Breast epithelium (tissue), 4 donors: ENCODE results near the gene POU2F2. TPM values are rescaled to one million over a fixed set of nuclear protein-coding genes. Genes with fewer than 3 reads are reported as not detected.

Source experiments
- DNase-seq, 2 donors: peaks; one replicate each; pipeline ENCODE4 v3.0.0-alpha.2; 2019; ENCODE audit warnings: low spot score in 2 of 2
- H3K27ac ChIP-seq, 2 donors: fragments of 200-600 bp; sonication (generic) in 1 of 2; one replicate each; pipeline ENCODE4 v1.5.1; 2016 to 2019; ENCODE audit warnings: mild to moderate bottlenecking in 1 of 2
- H3K27me3 ChIP-seq, 2 donors: fragments of 200-600 bp; sonication (generic) in 1 of 2; one replicate each; pipeline versions ENCODE4 v1.5.1 to v1.6.0; 2017 to 2019; ENCODE audit warnings: control low read depth in 1 of 2, mild to moderate bottlenecking in 1 of 2
- H3K36me3 ChIP-seq: fragments of 200-600 bp; one replicate; pipeline ENCODE4 v1.5.1; 2019
- H3K4me1 ChIP-seq, 2 donors: fragments of 200-600 bp; sonication (generic); one replicate each; pipeline ENCODE4 v1.5.1; 2016 to 2019; ENCODE audit warnings: control low read depth in 1 of 2
- H3K4me3 ChIP-seq, 3 donors: fragments of 200-600 bp; sonication (generic); 1 replicate in 2 of 3; 2 replicates in 1 of 3; pipeline ENCODE4 v1.5.1; 2016 to 2019; ENCODE audit warnings: mild to moderate bottlenecking in 3 of 3, moderate library complexity in 2 of 3
- H3K9me3 ChIP-seq, 2 donors: fragments of 200-600 bp; sonication (generic) in 1 of 2; one replicate each; pipeline ENCODE4 v1.5.1; 2016 to 2019; ENCODE audit warnings: control low read depth in 1 of 2
- CTCF ChIP-seq, 3 donors: fragments of 450-650 bp; IDR thresholded peaks; one replicate each; pipeline ENCODE4 v1.5.1; 2016 to 2017; ENCODE audit warnings: antibody characterized with exemption in 3 of 3, mild to moderate bottlenecking in 3 of 3, moderate library complexity in 3 of 3
- POLR2A ChIP-seq: fragments of 450-650 bp; IDR thresholded peaks from one replicate; pipeline ENCODE4 v1.6.1; 2016; ENCODE audit warnings: antibody characterized with exemption, mild to moderate bottlenecking, moderate library complexity
- POLR2AphosphoS5 ChIP-seq, 3 donors: sonication (generic); formaldehyde crosslinking; IDR thresholded peaks; one replicate each; pipeline ENCODE4 v1.6.1; 2017; ENCODE audit warnings: antibody characterized with exemption in 3 of 3
- intact Hi-C: fragments of 100-400 bp; cut with DNase I; formaldehyde crosslinking; loops from one replicate; pipeline ENCODE4 v1.15.1; 2023; ENCODE audit warnings: low total_unique reads
- total RNA-seq, 3 donors: library from RNA; depleted of rRNA; stranded (reverse); fragments of >200 nt; gene quantifications; one replicate each; pipeline ENCODE4 v1.1.0, GENCODE V29; 2016

POU2F2 gene
- total RNA-seq, 3 donors from 2014 or later, result 1.2 to 2.9 (median 1.6) TPM

DNA sequence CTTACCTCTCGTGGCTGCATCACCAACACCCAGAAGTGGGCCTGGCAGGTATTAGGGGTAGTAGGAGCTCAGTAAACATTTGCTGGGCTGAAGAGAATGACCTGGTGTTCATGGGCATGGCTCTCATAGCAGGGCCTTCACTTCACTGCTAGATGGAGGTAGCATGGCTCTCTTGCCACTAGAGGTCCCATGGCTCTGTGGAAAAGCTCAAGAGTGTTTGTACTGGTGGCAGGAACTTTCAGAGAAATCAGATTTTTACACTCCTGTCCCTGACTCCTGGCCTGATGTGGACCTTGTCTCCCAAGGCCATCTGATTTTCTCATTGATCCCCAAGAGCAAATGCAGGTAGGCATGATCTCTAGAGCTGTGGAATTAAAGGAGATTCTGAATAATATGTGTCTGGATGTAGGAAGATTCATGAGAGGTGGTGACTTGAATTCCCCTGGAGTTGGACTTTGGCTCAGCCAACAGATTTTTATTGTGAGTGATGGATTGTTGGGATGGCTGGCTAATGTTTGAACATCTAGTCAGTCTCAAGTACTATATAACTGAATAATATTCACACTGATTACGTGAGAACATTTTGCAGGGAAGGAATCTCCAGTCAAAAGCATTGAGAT, 50.6 kb downstream of the POU2F2 start:
- Histone ChIP-seq H3K27ac (no peak overlapping the region), H3K36me3 (peaks cover 27% of the 10 kb centered on the region), H3K9me3 (no peaks in the 10 kb centered on the region), H3K4me3 (no peak overlapping the region), H3K4me1 (peaks cover 6 to 8% of the 10 kb centered on the region in 2 donors), H3K27me3 (no peaks in the 10 kb centered on the region)
- peak in 1 of 3 donors; percentile 25 for TF ChIP-seq CTCF (IDR thresholded peaks at IDR 0.05)
- TF ChIP-seq POLR2A, result no peak
- intact Hi-C loops, result no loop called here
- no peak for DNase-seq

- no peaks in the 10 kb centered on the region for H3K9me3 ChIP-seq
- peaks cover 6 to 8% of the 10 kb centered on the region in 2 donors for H3K4me1 ChIP-seq
- H3K27me3 ChIP-seq, result no peaks in the 10 kb centered on the region
- H3K4me3 ChIP-seq, result no peak overlapping the region
- H3K27ac ChIP-seq, result no peak overlapping the region
- no peak for DNase-seq
- TF ChIP-seq POLR2A (no peak), CTCF (IDR thresholded peaks at IDR 0.05) (no peak), POLR2AphosphoS5 (IDR thresholded peaks at IDR 0.05) (no peak)
- intact Hi-C loops, result no loop called here
- H3K36me3 ChIP-seq, result peaks cover 27% of the 10 kb centered on the region
These were observed 51.4 kb downstream of the POU2F2 start for GRCh38 chr19:42080764-42081375.

GRCh38 chr19:42079886-42080763, 52.1 kb downstream of the POU2F2 start:
- peaks cover 6 to 8% of the 10 kb centered on the region in 2 donors for H3K4me1 ChIP-seq
- H3K9me3 ChIP-seq, result no peaks in the 10 kb centered on the region
- H3K4me3 ChIP-seq, result no peak overlapping the region
- intact Hi-C loops, result loop anchor here (5.0 kb wide), 1 partner anchor 1582 kb away; no protein-coding TSS in a partner anchor
- H3K27ac ChIP-seq, result no peak overlapping the region
- H3K36me3 ChIP-seq, result peaks cover 27% of the 10 kb centered on the region
- TF ChIP-seq POLR2AphosphoS5 (IDR thresholded peaks at IDR 0.05) (no peak), POLR2A (no peak), CTCF (IDR thresholded peaks at IDR 0.05) (no peak)
- H3K27me3 ChIP-seq, result no peaks in the 10 kb centered on the region
- no peak for DNase-seq

DNA sequence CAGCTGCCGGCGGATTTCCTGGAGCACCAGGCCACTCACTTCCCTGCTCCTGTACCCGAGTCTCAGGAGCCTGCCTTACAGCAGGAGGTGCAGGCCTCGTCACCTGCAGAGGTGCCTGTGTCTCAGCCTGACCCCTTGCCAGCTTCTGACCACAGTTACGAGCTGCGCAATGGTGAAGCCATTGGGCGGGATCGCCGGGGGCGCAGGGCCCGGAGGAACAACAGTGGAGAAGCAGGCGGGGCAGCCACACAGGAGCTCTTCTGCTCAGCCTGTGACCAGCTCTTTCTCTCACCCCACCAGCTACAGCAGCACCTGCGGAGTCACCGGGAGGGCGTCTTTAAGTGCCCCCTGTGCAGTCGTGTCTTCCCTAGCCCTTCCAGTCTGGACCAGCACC, 53.0 kb downstream of the POU2F2 start:
- Histone ChIP-seq H3K27ac (no peak overlapping the region), H3K9me3 (no peaks in the 10 kb centered on the region), H3K4me3 (no peak overlapping the region), H3K4me1 (peaks cover 6 to 8% of the 10 kb centered on the region in 2 donors), H3K27me3 (no peaks in the 10 kb centered on the region), H3K36me3 (peaks cover 27% of the 10 kb centered on the region)
- intact Hi-C loops, result loop anchor here (5.0 kb wide), 1 partner anchor 1583 kb away; no protein-coding TSS in a partner anchor
- no peak for TF ChIP-seq CTCF (IDR thresholded peaks at IDR 0.05)
- no peak for TF ChIP-seq POLR2AphosphoS5 (IDR thresholded peaks at IDR 0.05)
- TF ChIP-seq POLR2A, result no peak
- no peak for DNase-seq
